HCT116 (cell line): ENCODE measurements around the gene KIRREL3.

ENCODE experiments used
- CTCF ChIP-seq, 3 experiments: fragments of 200-600 bp in 1 of 3; sonication (generic) in 1 of 3; IDR thresholded peaks in 2 of 3; conservative IDR thresholded peaks in 1 of 3; 2 replicates each; pipeline ENCODE4 v1.5.1; 2012 to 2017; ENCODE audit warnings: low read depth in 2 of 3, low read length in 2 of 3, antibody characterized with exemption in 1 of 3, borderline replicate concordance in 1 of 3, control low read depth in 1 of 3, mild to moderate bottlenecking in 1 of 3, mixed read lengths in 1 of 3, mixed run types in 1 of 3, moderate library complexity in 1 of 3; ENCODE audit not compliant: insufficient read depth in 1 of 3
- EGR1 ChIP-seq: IDR thresholded peaks from 2 replicates; pipeline ENCODE4 v1.6.1; 2012; ENCODE audit warnings: low read depth
- EZH2 ChIP-seq: fragments of 200-600 bp; sonication (generic); IDR thresholded peaks from 2 replicates; pipeline ENCODE4 v1.6.1; 2017; ENCODE audit warnings: antibody characterized with exemption, mixed run types
- EZH2phosphoT487 ChIP-seq: fragments of 200-600 bp; IDR thresholded peaks from 2 replicates; pipeline ENCODE4 v1.6.1; 2018; ENCODE audit warnings: antibody characterized with exemption, borderline replicate concordance
- POLR2A ChIP-seq: IDR thresholded peaks from 2 replicates; pipeline ENCODE4 v1.7.0; 2011; ENCODE audit warnings: borderline replicate concordance; ENCODE audit not compliant: insufficient read depth, insufficient read length; ENCODE audit errors: extremely low read depth
- POLR2AphosphoS5 ChIP-seq: IDR thresholded peaks from 2 replicates; pipeline ENCODE4 v1.6.1; 2011; ENCODE audit warnings: mild to moderate bottlenecking, low read depth, low read length, moderate library complexity
- SIN3A ChIP-seq: IDR thresholded peaks from 2 replicates; pipeline ENCODE4 v1.6.1; 2012; ENCODE audit warnings: low read depth
- ZBTB33 ChIP-seq: IDR thresholded peaks from 2 replicates; pipeline ENCODE4 v1.6.1; 2011; ENCODE audit warnings: mild to moderate bottlenecking, low read length, moderate library complexity; ENCODE audit not compliant: insufficient replicate concordance; ENCODE audit errors: extremely low read depth

- no peak for TF ChIP-seq POLR2AphosphoS5
- TF ChIP-seq CTCF (IDR thresholded peaks at IDR 0.05 in 2 of 3, conservative IDR thresholded peaks at IDR 0.05 in 1 of 3; ENCODE audit: borderline replicate concordance in 1 of 3, insufficient read depth in 1 of 3, low read depth in 2 of 3, low read length in 2 of 3) = no peak
- TF ChIP-seq POLR2A = no peak
- no peak for TF ChIP-seq EZH2
- no peak for TF ChIP-seq ZBTB33
- TF ChIP-seq SIN3A = no peak
- TF ChIP-seq EGR1 = no peak
- no peak for TF ChIP-seq EZH2phosphoT487
Measured at GRCh38 chr11:126797457-126798169, 203.0 kb downstream of the KIRREL3 start.
